ENCODE measurements around the gene RNF133. TPM values are rescaled to one million over a fixed set of nuclear protein-coding genes. Genes with fewer than 3 reads are reported as not detected.

The RNF133 gene
- total RNA-seq, 2 donors from 2014 or later: 1.1 TPM; not detected in 1

- TF ChIP-seq CTCF (IDR thresholded peaks at IDR 0.05): no peak
- no peak within 1 kb of the TSS for H3K4me3 ChIP-seq
- H3K4me1 ChIP-seq: no peaks in the 10 kb centered on the region
- no peaks in the 10 kb centered on the region for H3K9me3 ChIP-seq
- no peaks in the 10 kb centered on the region for H3K27me3 ChIP-seq
- no peak within 1 kb of the TSS for H3K27ac ChIP-seq
- H3K36me3 ChIP-seq: no peaks in the 10 kb centered on the region
- DNase-seq (ENCODE audit: low spot score): no peak
These were observed 4.1 kb upstream of the RNF133 start, which contains the start of gene RNF148 for GRCh38 chr7:122702872-122703510. Gene RNF148 (minus strand): TSS chr7:122702922. CDS start chr7:122702750, 172 bp downstream.

- Histone ChIP-seq H3K9me3 (no peaks in the 10 kb centered on the region), H3K27ac (no peak overlapping the region), H3K36me3 (no peaks in the 10 kb centered on the region), H3K4me1 (no peaks in the 10 kb centered on the region), H3K27me3 (no peaks in the 10 kb centered on the region), H3K4me3 (no peak overlapping the region)
- TF ChIP-seq CTCF (IDR thresholded peaks at IDR 0.05): no peak
- DNase-seq (ENCODE audit: low spot score): no peak
These were observed 3.1 kb downstream of the RNF133 start for GRCh38 chr7:122695816-122696215.

- Histone ChIP-seq H3K27me3 (no peaks in the 10 kb centered on the region), H3K9me3 (no peaks in the 10 kb centered on the region), H3K4me1 (no peaks in the 10 kb centered on the region), H3K4me3 (no peak overlapping the region), H3K36me3 (no peaks in the 10 kb centered on the region), H3K27ac (no peak overlapping the region)
- no peak for DNase-seq (ENCODE audit: low spot score)
- no peak for TF ChIP-seq CTCF (IDR thresholded peaks at IDR 0.05)
These were observed 4.2 kb downstream of the RNF133 start for GRCh38 chr7:122694697-122695096.

- Histone ChIP-seq H3K36me3 (no peaks in the 10 kb centered on the region), H3K27me3 (no peaks in the 10 kb centered on the region), H3K9me3 (no peaks in the 10 kb centered on the region), H3K4me3 (no peak overlapping the region), H3K4me1 (no peaks in the 10 kb centered on the region), H3K27ac (no peak overlapping the region)
- no peak for TF ChIP-seq CTCF (IDR thresholded peaks at IDR 0.05)
- no peak for DNase-seq (ENCODE audit: low spot score)
These were observed 6.1 kb downstream of the RNF133 start for GRCh38 chr7:122692769-122693309.

- Histone ChIP-seq H3K4me3 (no peak overlapping the region), H3K27me3 (no peaks in the 10 kb centered on the region), H3K36me3 (no peaks in the 10 kb centered on the region), H3K4me1 (no peaks in the 10 kb centered on the region), H3K9me3 (no peaks in the 10 kb centered on the region), H3K27ac (no peak overlapping the region)
- TF ChIP-seq CTCF (IDR thresholded peaks at IDR 0.05): no peak
- DNase-seq (ENCODE audit: low spot score): no peak
These were observed 7.2 kb downstream of the RNF133 start for GRCh38 chr7:122691569-122692235.

Measured in right atrium auricular region (tissue), 2 donors.